ENCODE results near the gene FPGS.

GRCh38 chr9:127753622-127754021 is 49.1 kb upstream of the FPGS start:
- no peak for TF ChIP-seq CTCF (IDR thresholded peaks at IDR 0.05; ENCODE audit: low read depth, low read length, poor library complexity, severe bottlenecking)
- TF ChIP-seq EZH2phosphoT487 (IDR thresholded peaks at IDR 0.05; ENCODE audit: borderline replicate concordance, low read length), result no peak

Measured in DOHH2 (cell line).